Caki2 (cell line): Measurements from ENCODE around the gene ITGBL1. TPM values are rescaled to one million over a fixed set of nuclear protein-coding genes. Genes with fewer than 3 reads are reported as not detected.

ENCODE experiments used
- DNase-seq: peaks from one replicate; pipeline ENCODE4 v3.0.0-alpha.2; 2015; ENCODE audit warnings: low read depth
- in situ Hi-C: cut with HindIII; loops from 2 replicates; pipeline ENCODE4 v1.10.0; 2016; ENCODE audit warnings: low sequenced_read_pairs, low pct_unique_long_range_greater_than_20kb, mixed read lengths
- total RNA-seq: library from RNA; depleted of rRNA; stranded (reverse); fragments of >200 nt; shearing (Covaris generic); gene quantifications from 2 replicates; pipeline ENCODE4 v1.2.3, GENCODE V29; 2014; ENCODE audit warnings: low replicate concordance; rRNA removed

The ITGBL1 gene, protein sequence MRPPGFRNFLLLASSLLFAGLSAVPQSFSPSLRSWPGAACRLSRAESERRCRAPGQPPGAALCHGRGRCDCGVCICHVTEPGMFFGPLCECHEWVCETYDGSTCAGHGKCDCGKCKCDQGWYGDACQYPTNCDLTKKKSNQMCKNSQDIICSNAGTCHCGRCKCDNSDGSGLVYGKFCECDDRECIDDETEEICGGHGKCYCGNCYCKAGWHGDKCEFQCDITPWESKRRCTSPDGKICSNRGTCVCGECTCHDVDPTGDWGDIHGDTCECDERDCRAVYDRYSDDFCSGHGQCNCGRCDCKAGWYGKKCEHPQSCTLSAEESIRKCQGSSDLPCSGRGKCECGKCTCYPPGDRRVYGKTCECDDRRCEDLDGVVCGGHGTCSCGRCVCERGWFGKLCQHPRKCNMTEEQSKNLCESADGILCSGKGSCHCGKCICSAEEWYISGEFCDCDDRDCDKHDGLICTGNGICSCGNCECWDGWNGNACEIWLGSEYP
- not detected in 2 replicates for total RNA-seq

DNA sequence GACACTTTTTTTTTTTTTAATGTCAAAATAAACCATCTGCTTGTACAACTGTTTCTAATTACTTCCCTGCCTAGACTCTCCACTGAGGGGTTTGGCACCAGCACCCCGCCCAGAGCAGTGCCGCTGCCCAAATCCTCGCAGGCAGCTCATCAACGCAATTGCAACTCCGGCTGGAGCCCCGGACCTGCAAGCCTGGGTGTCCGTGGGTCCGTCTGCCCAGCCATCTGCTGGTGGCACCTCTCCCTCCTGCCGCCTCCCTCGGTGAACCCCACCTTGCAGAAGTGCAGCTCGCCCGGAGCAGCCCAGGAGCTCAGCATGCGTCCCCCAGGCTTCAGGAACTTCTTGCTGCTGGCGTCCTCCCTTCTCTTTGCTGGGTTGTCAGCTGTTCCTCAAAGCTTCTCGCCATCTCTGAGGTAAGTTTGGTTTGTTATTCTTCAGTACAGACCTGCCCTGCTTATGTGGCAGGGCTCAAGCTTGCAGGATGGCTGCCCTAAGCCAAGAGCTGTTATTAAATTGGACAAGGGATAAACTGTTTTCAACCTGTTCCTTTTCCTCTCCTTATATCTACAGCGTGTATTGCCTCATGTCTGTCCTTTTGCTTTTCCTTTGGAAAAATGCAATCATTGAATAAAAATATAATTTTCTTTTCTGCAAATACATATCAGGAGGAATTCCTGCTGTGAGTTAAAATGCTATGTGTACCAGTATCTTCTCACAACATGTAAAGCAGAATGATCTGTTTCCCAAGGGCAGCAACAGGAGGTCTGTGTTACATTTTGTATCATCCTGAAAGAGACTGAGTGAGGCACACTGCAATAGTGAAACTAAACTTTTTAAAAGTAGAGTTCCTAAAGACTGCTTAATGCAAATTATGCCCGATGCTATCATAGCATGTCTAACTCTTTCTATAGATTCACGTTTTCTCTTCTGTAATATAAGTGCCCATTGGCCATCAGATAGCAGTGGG is at the start of gene ITGBL1:
Gene ITGBL1, plus strand, starts transcription at position 157 of the 967 bp plus-strand sequence. Its CDS starts 159 bp downstream, at position 316.
- DNase-seq = no peak
- in situ Hi-C loops = no loop called here

DNA sequence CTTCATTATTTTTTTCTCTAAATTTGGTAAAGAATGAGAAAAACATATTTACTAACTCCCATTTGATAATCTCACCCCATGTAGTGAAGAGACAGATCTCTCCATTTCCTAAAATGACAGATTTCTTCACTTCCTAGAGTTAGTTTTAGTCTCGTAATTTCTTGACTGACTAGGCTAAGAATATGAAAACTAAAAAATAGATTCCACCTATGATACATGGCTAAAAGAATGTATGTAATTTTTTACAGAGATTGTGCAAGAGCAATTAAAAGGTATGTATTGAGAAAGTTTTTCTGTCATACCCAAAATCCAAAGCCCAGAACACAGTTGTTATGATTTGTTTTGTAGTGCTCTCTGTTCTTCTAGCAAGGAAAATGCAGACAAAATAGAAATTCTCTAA is 45.7 kb upstream of the ITGBL1 start:
- in situ Hi-C loops = no loop called here
- no peak for DNase-seq

DNA sequence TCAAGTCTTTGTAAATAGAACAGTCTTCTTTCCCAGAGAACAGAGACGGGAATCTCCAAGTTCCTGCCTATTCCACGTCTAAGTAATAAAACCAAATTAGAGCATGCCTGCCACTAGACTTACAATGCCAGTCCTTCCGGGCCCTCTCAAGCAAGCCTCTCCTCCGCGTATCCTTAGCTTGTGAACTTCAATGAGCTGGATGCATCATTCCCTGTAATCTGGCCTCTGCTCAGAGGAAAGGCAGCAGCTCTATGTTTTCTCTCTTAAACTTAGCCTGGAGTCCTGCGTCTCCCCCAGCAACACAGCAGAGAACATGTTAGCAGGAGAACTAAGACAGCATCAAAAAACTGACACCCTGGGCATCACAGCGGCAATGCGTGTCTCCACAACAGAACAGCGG is 44.3 kb upstream of the ITGBL1 start:
- DNase-seq = no peak
- in situ Hi-C loops = no loop called here

DNA sequence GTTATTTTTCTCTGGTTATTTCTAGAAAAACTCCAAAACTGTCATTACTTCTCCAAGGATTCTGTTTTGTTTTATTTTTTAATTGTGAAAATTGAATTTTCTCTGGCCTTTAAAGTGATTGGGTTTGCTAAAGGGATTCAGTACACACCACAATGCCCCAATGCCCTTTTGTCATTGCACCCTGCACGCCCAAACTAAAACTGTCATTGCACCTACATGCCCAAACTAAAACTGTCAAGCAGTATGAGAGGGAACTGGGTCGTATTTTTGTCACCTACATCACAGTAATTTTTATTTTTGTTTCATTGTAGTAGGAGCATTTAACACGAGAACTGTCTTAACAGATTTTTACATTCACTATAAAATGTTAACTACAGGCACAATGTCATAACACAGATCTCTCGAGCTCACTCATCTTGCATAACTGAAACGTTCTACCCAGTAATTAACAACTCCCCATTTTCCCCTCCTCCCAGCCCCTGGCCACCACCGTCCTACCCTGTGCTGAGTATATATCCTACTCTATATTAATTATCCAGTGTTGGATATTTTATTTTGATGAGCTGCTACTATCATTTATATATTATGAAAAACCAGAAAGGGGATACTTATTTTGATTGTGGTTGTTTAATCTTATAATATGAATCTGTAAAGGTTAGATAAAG is 43.4 kb upstream of the ITGBL1 start:
- no peak for DNase-seq
- in situ Hi-C loops = no loop called here

- DNase-seq = no peak
- in situ Hi-C loops = no loop called here
Measured at GRCh38 chr13:101412076-101412475, 40.4 kb upstream of the ITGBL1 start.

DNA sequence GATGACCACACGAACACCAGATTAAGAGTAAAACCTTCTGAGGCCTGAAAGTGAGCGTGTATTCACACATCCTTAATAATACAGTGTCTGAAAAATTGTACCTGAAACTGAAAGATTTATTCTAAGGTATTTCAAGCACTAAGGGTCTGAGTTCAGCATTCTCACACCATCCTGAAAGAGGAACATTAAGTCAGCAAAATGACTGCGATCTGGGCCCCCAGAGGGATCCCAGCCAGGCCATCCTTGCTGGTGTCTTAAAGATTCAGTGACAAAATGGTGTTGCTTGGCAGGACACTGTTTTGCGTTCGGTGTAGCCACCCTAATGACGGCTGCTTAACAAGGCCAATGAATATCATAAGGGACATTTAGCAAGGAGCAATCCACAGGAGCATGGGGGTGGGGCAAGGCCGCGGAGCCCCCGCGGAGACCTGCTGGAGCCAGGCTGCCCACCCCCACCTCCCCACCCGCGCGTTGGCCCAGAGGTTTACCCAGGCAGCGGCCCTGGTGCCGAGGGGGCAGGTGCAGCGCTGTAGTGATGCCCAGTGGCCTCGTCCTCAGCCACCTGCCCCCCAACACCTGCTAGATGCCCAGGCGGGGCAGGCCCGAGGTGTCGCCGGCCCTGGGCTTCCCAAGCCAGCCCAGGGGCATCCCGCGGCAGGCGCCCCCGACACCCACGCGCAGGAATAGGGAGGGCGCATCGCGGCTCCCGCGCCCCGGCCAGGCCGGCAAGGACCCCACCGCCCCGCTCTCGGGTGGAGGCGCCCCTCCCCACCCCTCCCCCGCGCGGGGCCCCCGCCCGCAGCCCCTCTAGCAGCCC is 36.9 kb upstream of the ITGBL1 start:
- DNase-seq = no peak
- in situ Hi-C loops = no loop called here

DNA sequence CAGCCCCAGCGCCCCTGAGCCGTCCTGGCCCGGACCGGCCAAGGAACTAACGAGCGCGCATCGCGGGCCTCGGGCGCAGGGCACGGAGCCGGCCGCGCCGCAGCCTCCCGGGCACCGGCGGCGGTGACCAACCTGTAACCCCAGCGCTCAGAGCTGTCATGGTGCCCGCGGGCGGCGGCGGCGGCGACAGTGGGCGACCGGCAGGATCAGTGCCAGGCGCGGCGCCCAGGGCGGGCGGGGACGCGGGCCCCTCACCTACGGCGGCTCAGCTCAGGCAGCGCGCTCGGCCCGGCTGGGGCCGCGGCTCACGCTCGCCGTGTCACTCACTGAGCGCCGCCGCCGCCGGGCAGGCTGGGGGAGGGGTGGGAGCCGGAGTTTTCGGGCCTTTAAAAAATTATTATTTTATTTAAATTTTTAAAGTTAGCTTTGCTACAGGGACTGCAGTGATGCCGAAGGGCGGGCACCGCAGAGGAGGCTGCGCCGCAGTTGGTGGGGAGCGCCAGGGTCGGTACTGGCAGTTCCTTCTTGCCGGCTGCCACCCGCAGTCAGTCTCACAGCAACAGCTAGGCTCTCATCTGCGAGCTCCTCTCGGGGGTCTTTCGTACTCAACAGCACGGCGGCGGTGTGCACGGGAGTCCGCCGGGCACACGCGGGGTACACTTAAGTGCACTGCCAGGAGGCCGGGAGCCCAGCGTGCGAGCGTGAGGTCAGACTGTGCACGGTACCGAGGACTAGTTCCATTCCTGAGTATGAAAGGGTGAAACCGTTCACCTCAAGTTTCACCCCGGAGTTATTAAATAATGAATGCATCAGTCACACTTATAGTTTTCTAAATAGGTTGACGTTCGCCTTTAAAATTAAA is 36.1 kb upstream of the ITGBL1 start, which contains the start of gene NALCN:
Gene NALCN, minus strand, starts transcription at position 328 of the 862 bp plus-strand sequence. CDS start 17,382 bp downstream, outside the sequence.
- in situ Hi-C loops = no loop called here
- peak; percentile 33 for DNase-seq

DNA sequence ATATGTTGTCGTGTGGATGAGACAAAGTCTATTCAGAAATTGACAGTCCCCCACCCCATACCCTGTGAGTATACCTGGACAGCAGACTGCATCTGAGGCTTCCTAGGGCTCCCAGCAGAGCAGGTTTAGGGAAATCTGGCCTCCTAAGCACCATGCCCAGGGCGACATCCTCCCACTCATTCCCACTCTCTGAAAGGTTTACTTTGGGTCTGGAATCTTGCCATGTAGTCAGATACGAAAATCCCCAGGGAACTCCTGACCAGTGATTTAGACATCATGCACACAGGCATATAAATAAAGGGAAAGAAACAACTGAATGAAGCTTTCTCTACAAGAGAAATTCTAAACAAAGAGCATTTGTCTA is 35.5 kb upstream of the ITGBL1 start:
- in situ Hi-C loops = no loop called here
- DNase-seq = peak; percentile 7

- in situ Hi-C loops = no loop called here
- DNase-seq = no peak
Measured at GRCh38 chr13:101417501-101417900, 35.0 kb upstream of the ITGBL1 start.

GRCh38 chr13:101423872-101424271 is 28.6 kb upstream of the ITGBL1 start:
- DNase-seq = no peak
- in situ Hi-C loops = no loop called here

- in situ Hi-C loops = no loop called here
- no peak for DNase-seq
Measured at GRCh38 chr13:101424381-101425155, 27.9 kb upstream of the ITGBL1 start.

GRCh38 chr13:101425156-101425471 is 27.4 kb upstream of the ITGBL1 start:
- DNase-seq = no peak
- in situ Hi-C loops = no loop called here

- in situ Hi-C loops = no loop called here
Measured at GRCh38 chr13:101425623-101426022, 26.9 kb upstream of the ITGBL1 start.

DNA sequence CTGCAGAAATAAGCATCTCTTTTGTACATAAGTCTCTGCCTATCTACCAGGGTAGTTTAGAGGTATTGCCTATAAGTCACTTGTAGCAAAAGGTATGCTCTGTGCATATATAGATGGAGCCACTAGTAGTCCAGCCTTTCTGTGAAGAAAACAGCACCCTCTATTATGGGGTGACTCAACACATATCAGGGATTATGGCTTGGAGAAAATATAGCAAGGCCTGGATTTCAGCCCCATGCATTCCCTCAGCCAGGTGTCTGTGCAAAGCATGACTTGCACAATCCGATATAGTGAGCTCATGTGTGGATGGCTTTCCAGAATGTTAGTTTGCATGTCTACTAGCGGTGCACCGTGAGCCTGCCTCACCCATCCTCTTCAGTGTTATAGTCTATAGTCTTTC is 22.7 kb upstream of the ITGBL1 start:
- in situ Hi-C loops = no loop called here
- peak; percentile 2 for DNase-seq

More at GRCh38 chr13:101425623-101426022, 26.9 kb upstream of the ITGBL1 start:
- no peak for DNase-seq

- in situ Hi-C loops = no loop called here
- DNase-seq = no peak
Measured at GRCh38 chr13:101433895-101434294, 18.6 kb upstream of the ITGBL1 start.

DNA sequence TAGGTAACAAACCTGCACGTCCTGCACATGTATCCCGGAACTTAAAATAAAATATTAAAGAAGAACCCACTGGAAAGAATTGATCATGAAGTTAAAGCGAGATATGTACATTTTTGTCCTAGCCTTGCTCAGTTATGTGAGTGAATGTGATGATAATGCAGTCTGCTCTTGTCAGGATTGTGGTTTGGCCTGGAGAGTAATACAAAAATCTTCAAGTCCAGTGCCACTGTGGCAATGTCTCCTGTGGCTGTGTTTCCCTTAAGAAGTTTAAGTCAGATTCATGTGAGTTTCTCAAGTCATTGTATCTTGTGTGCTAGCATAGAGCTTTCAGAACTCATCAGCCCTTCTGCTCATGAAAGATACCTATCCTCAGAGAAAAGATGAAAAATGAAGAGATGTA is 18.0 kb upstream of the ITGBL1 start:
- DNase-seq = no peak
- in situ Hi-C loops = no loop called here
